B cell (primary cell): ENCODE data around the gene MFAP2. TPM values are rescaled to one million over a fixed set of nuclear protein-coding genes. Genes with fewer than 3 reads are reported as not detected.

Experiments
- ATAC-seq: fragments of 200-7000 bp; cut with Tn5 transposase; one replicate; pipeline ENCODE4 v1.10.0; 2021; ENCODE audit warnings: low read depth, mild to moderate bottlenecking, moderate number of reproducible peaks, moderate library complexity
- CTCF ChIA-PET: fragments of 350-600 bp; sonication (Branson Sonifier 250); formaldehyde crosslinking; loops from one replicate; lab custom pipeline; 2021; ENCODE audit warnings: antibody characterized with exemption, inconsistent platforms; lab: Charles Lee
- POLR2A ChIA-PET: fragments of 350-600 bp; sonication (Branson Sonifier 250); formaldehyde crosslinking; loops from one replicate; lab custom pipeline; 2021; ENCODE audit warnings: antibody characterized with exemption; lab: Charles Lee
- DNase-seq: peaks from one replicate; pipeline ENCODE4 v3.0.0; 2013
- H2AFZ ChIP-seq: 2 replicates; pipeline ENCODE4 v1.6.1; 2012; ENCODE audit warnings: mild to moderate bottlenecking, low read depth, low read length; ENCODE audit not compliant: insufficient read depth, poor library complexity, severe bottlenecking
- H3K27ac ChIP-seq, 2 donors: 1 replicate in 1 of 2; 2 replicates in 1 of 2; pipeline ENCODE4 v1.5.1; 2012 to 2013; ENCODE audit warnings: low read length in 2 of 2, mild to moderate bottlenecking in 2 of 2, moderate library complexity in 1 of 2
- H3K27me3 ChIP-seq, 4 experiments: fragments of 200-600 bp in 1 of 4; sonication (generic) in 1 of 4; replicated peaks in 1 of 4; 1 replicate in 2 of 4; 2 replicates in 2 of 4; pipeline versions ENCODE4 v1.6.1 to v1.7.0; 2013 to 2016; ENCODE audit warnings: low read length in 3 of 4, mild to moderate bottlenecking in 2 of 4, mixed read lengths in 1 of 4, moderate library complexity in 1 of 4; ENCODE audit not compliant: insufficient read depth in 4 of 4, control insufficient read depth in 3 of 4; ENCODE audit errors: control extremely low read depth in 1 of 4
- H3K36me3 ChIP-seq, 2 experiments: replicated peaks in 1 of 2; 1 replicate in 1 of 2; 2 replicates in 1 of 2; pipeline versions ENCODE4 v1.6.1 to v1.7.1; 2013; ENCODE audit warnings: low read length in 1 of 2; ENCODE audit not compliant: insufficient read depth in 2 of 2, control insufficient read depth in 1 of 2; ENCODE audit errors: control extremely low read depth in 1 of 2, extremely low read depth in 1 of 2
- H3K4me1 ChIP-seq, 2 donors: fragments of 200-600 bp in 1 of 2; sonication (generic) in 1 of 2; 1 replicate in 1 of 2; 2 replicates in 1 of 2; pipeline versions ENCODE4 v1.5.1 to v1.6.1; 2013 to 2017; ENCODE audit warnings: low read length in 2 of 2; ENCODE audit not compliant: control insufficient read depth in 2 of 2, insufficient read depth in 2 of 2
- H3K4me2 ChIP-seq: replicated peaks from 2 replicates; pipeline ENCODE3; 2012; ENCODE audit warnings: mild to moderate bottlenecking, low read depth, low read length; ENCODE audit not compliant: poor library complexity, severe bottlenecking
- H3K4me3 ChIP-seq, 5 experiments: fragments of 200-600 bp in 1 of 5; sonication (generic) in 1 of 5; 1 replicate in 3 of 5; 2 replicates in 2 of 5; pipeline versions ENCODE4 v1.5.1 to v1.7.0; 2011 to 2016; ENCODE audit warnings: low read length in 4 of 5, mild to moderate bottlenecking in 4 of 5, low read depth in 2 of 5, control low read depth in 1 of 5, moderate library complexity in 1 of 5; ENCODE audit not compliant: insufficient read depth in 1 of 5; ENCODE audit errors: control extremely low read depth in 1 of 5, extremely low read depth in 1 of 5
- H3K79me2 ChIP-seq: fragments of 200-600 bp; sonication (generic); one replicate; pipeline ENCODE4 v1.6.0; 2016; ENCODE audit warnings: low read length; ENCODE audit not compliant: control insufficient read depth, insufficient read depth
- H3K9ac ChIP-seq: fragments of 200-600 bp; sonication (generic); 2 replicates; pipeline ENCODE4 v1.6.1; 2017; ENCODE audit warnings: mild to moderate bottlenecking, low read length, moderate library complexity
- H3K9me3 ChIP-seq, 3 donors: one replicate each; pipeline versions ENCODE4 v1.6.1 to v1.7.1; 2013; ENCODE audit warnings: low read length in 2 of 3; ENCODE audit not compliant: control insufficient read depth in 2 of 3, insufficient read depth in 1 of 3; ENCODE audit errors: control extremely low read depth in 1 of 3
- H4K20me1 ChIP-seq: 2 replicates; pipeline ENCODE4 v1.6.0; 2012; ENCODE audit warnings: mild to moderate bottlenecking, low read length; ENCODE audit not compliant: insufficient read depth, control insufficient read depth, poor library complexity, severe bottlenecking
- H3K27ac Mint-ChIP-seq: one replicate; pipeline ENCODE4 v1.8.0; 2021; ENCODE audit warnings: mixed read lengths
- H3K27me3 Mint-ChIP-seq: one replicate; pipeline ENCODE4 v1.8.0; 2021; ENCODE audit warnings: mixed read lengths
- H3K4me1 Mint-ChIP-seq: one replicate; pipeline ENCODE4 v1.8.0; 2021; ENCODE audit warnings: mixed read lengths
- H3K4me3 Mint-ChIP-seq: one replicate; pipeline ENCODE4 v1.8.0; 2021; ENCODE audit warnings: mixed read lengths
- H3K9me3 Mint-ChIP-seq: one replicate; pipeline ENCODE4 v1.8.0; 2022; ENCODE audit warnings: mixed read lengths; ENCODE audit not compliant: insufficient read depth
- EZH2 ChIP-seq: IDR thresholded peaks from 2 replicates; pipeline ENCODE4 v1.6.1; 2012; ENCODE audit warnings: borderline replicate concordance, low read depth, mild to moderate bottlenecking, moderate library complexity, low read length; ENCODE audit not compliant: insufficient read depth, poor library complexity, severe bottlenecking
- WGBS: methylation state at CpG from one replicate; pipeline ENCODE4 v1.1.5; 2013; ENCODE audit warnings: missing lambda C conversion rate; ENCODE audit not compliant: insufficient coverage; 5-methylcytosine and 5-hydroxymethylcytosine counted together
- intact Hi-C: fragments of 100-400 bp; cut with micrococcal nuclease; formaldehyde crosslinking; loops from one replicate; pipeline ENCODE4 v1.10.0; 2022
- polyA plus RNA-seq: library from polyadenylated mRNA; depleted of rRNA; stranded (reverse); fragments of >200 nt; gene quantifications from 2 replicates; pipeline ENCODE4 v1.2.3, GENCODE V29; 2012
- total RNA-seq, 2 donors: library from RNA; stranded (reverse); fragments of 120-200 nt in 1 of 2; gene quantifications; 1 replicate in 1 of 2; 2 replicates in 1 of 2; pipeline versions ENCODE4 v1.2.3 to v1.2.4, GENCODE V29; 2013 to 2022
- TF ChIP-seq, protein P1 (sequence below): fragments of 200-600 bp; IDR thresholded peaks from one replicate; pipeline ENCODE4 v1.8.0; 2022; ENCODE audit warnings: antibody characterized with exemption, mild to moderate bottlenecking

MFAP2 gene
- total and polyA plus RNA-seq, 2 donors (not counting 1 experiment from before 2014, with no cell fraction given): not detected

DNA sequence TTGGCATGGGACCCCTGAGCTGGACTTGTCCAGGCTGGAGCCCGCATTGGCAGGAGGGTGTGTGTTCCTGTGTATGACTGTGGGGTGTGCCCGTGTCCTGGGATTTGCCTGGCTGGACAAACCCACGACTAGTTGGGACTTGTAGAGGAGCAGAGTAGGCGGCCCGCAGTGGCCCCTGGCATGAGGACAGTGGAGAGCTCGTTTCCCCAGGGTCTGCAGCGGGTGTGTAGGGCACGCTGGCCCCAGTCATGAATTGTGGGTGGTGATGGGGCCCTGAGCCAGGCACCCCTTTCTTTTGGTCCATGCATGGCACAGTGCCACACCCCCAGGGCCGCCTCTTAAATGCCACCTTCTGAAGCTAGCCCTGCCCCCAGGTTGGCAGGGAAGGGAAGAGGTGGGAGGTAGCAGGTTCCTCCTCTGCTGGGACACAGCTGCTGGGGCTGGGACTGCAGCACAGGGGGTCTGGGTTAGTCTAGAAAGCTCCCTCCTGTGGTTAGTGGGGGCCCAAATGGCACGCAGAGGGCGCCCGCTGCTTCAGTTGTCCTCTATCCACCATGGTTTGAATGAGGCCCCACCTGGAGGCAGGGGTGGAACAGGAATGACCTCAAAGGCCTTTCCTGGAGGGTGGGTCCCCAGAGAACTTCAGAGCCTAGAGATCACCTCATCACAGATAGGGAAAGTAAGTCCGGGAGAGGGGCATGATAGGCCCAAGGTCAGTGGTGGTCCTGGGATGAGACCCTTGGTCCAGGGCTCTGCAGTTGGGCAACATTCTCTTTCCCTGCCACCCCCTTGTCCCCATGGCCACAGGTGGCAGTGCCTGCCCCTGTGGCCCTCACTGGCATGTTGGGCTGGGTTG lies 54.6 kb downstream of the MFAP2 start:
- Mint-ChIP-seq H3K27ac (no peak overlapping the region), H3K27me3 (no peaks in the 10 kb centered on the region), H3K9me3 (no peaks in the 10 kb centered on the region), H3K4me3 (no peak overlapping the region), H3K4me1 (peaks cover 15% of the 10 kb centered on the region)
- Histone ChIP-seq H3K27ac (no peak overlapping the region), H3K9me3 (peaks cover 0 to 4% (median 0%) of the 10 kb centered on the region in 3 donors), H4K20me1 (peaks cover 23% of the 10 kb centered on the region), H3K4me2 (no peak overlapping the region), H3K79me2 (peaks cover 48% of the 10 kb centered on the region), H3K27me3 (no peaks in the 10 kb centered on the region), H3K36me3 (no peaks in the 10 kb centered on the region), H3K4me3 (no peak overlapping the region), H2AFZ (no peak overlapping the region), H3K9ac (no peak overlapping the region), H3K4me1 (peaks cover 11% of the 10 kb centered on the region in 2 donors)
- CTCF ChIA-PET: interaction anchor here (0.5 kb wide), 1 partner anchor 120 kb away, joined by 3 read pairs; no protein-coding TSS in a partner anchor
- intact Hi-C loops: no loop called here
- WGBS: 93% methylated on average over 13 of the region's 13 CpGs
- DNase-seq: no peak
- TF ChIP-seq, protein P1, sequence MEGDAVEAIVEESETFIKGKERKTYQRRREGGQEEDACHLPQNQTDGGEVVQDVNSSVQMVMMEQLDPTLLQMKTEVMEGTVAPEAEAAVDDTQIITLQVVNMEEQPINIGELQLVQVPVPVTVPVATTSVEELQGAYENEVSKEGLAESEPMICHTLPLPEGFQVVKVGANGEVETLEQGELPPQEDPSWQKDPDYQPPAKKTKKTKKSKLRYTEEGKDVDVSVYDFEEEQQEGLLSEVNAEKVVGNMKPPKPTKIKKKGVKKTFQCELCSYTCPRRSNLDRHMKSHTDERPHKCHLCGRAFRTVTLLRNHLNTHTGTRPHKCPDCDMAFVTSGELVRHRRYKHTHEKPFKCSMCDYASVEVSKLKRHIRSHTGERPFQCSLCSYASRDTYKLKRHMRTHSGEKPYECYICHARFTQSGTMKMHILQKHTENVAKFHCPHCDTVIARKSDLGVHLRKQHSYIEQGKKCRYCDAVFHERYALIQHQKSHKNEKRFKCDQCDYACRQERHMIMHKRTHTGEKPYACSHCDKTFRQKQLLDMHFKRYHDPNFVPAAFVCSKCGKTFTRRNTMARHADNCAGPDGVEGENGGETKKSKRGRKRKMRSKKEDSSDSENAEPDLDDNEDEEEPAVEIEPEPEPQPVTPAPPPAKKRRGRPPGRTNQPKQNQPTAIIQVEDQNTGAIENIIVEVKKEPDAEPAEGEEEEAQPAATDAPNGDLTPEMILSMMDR: no peak
- TF ChIP-seq EZH2: no peak
- POLR2A ChIA-PET: no interaction called here
- ATAC-seq: no peak

DNA sequence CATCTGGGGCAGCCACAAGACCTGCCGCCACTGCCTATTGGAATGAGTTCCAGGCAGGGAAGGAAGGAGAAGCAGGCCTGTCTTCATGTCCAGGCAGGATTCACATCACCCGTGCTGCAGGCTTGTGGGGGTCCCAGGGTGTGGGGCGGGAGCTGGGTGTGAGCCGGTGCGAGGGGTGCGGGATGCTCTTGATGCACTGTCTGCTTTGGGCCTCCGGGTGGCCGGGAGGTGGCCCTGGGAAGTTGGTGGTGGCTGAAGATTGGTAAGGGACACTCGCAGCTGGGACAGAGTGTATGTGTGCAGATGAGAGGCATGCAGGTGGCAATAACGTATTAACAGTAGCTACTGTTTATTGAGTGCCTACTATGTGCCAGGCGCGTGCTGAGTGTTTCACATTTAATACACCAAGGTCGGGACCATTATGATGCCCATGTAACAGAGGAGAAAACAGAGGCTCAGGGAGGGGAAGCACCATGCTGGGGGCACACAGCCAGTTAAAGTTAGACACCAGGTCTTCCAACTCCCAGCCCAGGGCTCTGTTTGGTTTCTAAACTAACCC lies 55.4 kb downstream of the MFAP2 start:
- no peak overlapping the region for H3K27ac Mint-ChIP-seq
- Histone ChIP-seq H3K27me3 (no peaks in the 10 kb centered on the region), H3K36me3 (no peaks in the 10 kb centered on the region), H3K9ac (no peak overlapping the region), H3K4me3 (no peak overlapping the region), H3K79me2 (peaks cover 48% of the 10 kb centered on the region), H4K20me1 (peaks cover 23% of the 10 kb centered on the region), H3K27ac (no peak overlapping the region), H3K9me3 (peaks cover 0 to 4% (median 0%) of the 10 kb centered on the region in 3 donors), H3K4me1 (peaks cover 11% of the 10 kb centered on the region in 2 donors), H3K4me2 (no peak overlapping the region), H2AFZ (no peak overlapping the region)
- intact Hi-C loops: no loop called here
- ChIA-PET POLR2A (no interaction called here), CTCF (no interaction called here)
- 94% methylated on average over 13 of the region's 13 CpGs for WGBS
- DNase-seq (no peak), ATAC-seq (no peak)
- TF ChIP-seq EZH2: no peak
- TF ChIP-seq, protein P1: no peak
- peaks cover 15% of the 10 kb centered on the region for H3K4me1 Mint-ChIP-seq
- H3K9me3 Mint-ChIP-seq: no peaks in the 10 kb centered on the region
- no peaks in the 10 kb centered on the region for H3K27me3 Mint-ChIP-seq
- H3K4me3 Mint-ChIP-seq: no peak overlapping the region
